LNCAP (cell line): ENCODE data around the gene E2F8.

Experiments
- CTCF ChIP-seq: fragments of 450-650 bp; IDR thresholded peaks from 2 replicates; pipeline ENCODE4 v1.5.1; 2017; ENCODE audit warnings: mild to moderate bottlenecking

E2F8 gene

DNA sequence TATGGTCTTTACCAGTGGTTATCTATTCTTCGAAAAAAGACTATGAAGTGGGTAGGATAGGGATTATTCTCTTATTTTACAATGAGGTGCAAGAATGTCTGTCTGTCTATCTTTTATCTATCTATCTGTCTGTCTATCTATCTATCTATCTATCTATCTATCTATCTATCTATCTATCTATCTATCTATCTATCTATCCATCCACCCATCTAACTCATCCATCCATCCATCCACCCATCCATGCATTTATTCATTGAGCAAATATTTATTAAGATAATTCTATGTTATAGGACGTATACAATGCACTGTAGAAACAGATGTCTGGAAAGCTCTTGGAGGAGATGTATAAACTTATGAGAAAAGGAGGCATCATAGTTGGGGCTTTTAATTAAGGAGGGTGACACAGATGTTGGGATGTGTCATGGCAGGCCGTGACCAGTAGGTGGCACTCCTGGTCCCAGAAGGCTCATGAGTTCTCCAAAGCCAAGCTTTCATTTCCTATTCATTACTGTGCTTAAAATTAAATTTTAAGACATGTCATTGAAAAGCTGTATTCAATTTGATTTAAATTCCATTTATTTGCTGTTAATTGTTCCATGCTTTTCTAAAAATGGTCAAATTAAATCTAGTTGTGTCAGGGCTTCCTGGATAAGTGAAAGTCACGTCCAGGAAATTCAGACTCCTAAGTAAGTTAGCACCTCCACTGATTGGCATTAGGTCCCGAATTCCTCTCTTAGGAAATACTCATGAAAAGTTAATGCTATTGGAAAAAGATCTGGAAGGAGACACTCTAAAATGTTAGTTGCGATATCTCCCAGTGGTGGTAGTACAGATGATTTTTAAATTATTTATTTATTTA, 19.0 kb upstream of the E2F8 start:
- peak; percentile 99 for TF ChIP-seq CTCF

DNA sequence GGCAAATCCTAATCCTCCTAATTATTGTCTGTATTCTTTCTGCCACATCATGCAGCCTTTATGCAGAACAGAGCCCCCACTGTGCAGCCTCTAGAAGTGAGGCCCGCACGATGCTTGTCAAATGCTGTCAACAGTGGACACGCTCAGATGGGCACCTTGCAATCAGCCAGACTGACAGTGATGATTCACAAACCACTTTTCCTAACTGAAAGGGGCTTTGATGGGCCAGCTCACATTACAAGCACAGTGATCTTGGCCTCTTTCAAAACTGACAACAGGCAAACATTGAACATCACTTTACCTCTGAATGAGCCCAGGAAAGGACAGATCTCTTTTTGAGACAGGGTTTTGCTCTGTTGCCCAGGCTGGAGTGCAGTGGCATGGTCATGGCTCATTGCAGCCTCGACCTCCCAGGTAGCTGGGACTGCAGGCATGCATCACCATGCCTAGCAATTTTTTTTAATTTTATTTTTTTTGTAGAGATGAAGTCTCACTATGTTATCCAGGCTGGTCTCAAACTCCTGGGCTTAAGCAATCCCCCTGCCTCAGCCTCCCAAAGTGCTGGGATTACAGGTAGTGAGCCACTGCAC, 18.0 kb upstream of the E2F8 start:
- no peak for TF ChIP-seq CTCF

DNA sequence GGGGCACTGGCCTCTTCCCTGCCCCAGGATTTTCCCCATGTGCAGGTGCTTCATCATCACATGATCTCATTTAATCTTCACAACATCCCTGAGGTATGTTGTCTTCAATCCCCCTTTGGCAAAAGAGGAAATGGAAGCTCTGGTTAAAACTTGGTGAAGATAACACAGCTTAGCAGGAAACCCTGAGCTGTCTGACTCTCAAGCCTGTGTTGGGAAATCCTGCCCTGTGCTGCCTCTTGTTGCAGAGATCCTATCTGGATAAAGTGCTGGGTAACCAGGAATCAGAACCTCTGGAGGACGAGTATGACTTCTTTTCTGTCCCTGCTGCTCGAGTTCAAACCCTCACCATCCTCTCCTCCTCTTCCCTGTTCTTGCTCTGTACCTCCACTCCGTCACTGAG, 13.1 kb upstream of the E2F8 start:
- no peak for TF ChIP-seq CTCF

- no peak for TF ChIP-seq CTCF
These were observed 12.5 kb upstream of the E2F8 start for GRCh38 chr11:19253153-19253745.

DNA sequence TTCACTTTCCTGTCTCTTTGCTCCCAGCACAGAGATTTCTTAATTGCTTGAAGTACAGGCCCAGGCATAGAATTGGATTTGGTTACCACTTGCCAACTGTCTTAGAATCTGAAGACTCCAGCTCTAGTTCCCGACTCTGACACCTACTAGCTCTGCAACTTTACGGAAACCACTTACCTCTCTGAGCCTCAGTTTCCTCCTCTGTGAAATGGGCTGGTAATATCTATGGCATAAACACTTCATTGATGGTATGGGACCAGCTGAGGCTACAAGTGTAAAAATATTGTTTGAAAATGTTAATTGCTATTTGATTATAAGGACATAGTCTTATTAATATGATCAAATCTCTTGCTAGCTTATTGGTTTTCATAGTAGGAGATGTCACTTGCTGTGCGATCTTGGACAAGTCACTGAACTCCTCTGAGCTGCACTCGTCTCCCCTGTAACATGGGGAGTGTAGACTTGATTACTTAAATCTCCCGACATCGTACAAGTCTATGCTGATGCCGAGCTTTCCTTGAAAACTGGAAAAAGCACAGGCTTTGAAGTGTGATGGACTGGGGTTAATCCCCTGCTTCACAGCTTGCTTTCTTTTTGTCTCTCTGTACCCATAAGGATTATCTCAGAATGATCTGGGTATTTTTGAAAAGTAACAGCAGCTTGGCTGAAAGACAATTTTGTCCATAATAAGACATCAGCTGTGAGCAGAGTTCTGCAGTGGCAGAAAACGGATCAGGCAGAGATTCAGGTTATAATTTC, 11.8 kb upstream of the E2F8 start:
- TF ChIP-seq CTCF: no peak

GRCh38 chr11:19251577-19251976, 10.8 kb upstream of the E2F8 start:
- TF ChIP-seq CTCF: no peak

DNA sequence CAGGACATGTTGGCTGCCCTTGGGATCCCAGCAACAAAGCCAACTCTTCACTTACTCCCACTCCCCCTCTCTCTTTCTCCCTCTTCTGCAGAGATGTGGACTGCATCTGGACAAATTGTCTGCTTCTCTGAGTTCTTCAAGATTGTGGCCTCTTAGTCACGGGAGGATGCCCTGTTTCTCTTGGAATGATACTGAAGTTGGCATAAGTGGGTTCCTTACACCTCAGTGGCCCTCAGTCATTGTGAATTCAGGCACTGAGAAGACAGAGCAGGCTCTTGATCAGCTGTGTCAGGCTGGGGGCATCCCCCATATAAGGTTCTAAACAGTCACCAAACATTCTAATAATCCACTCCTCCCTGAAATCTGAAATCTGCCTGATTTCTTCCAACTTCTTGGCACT, 6.1 kb upstream of the E2F8 start:
- no peak for TF ChIP-seq CTCF
